Measurements from ENCODE around the gene MATR3. TPM values are rescaled to one million over a fixed set of nuclear protein-coding genes. Genes with fewer than 3 reads are reported as not detected.
A peak's percentile ranks its signal among the peaks of the same experiment; 100 is the strongest.

The MATR3 gene
- total RNA-seq, 2 experiments from 2014 or later: 168 to 222 TPM

GRCh38 chr5:139293202-139293506 is 386 bp upstream of the MATR3 start:
- H3K4me3 Mint-ChIP-seq: peak overlapping the region; percentile 98
- CTCF ChIA-PET: interaction anchor here (1.1 to 2.1 kb wide), 7 partner anchors 10 to 98 kb away, joined by 3 to 6 read pairs (median 4); no protein-coding TSS in a partner anchor
- no peaks in the 10 kb centered on the region for H3K27me3 Mint-ChIP-seq
- DNase-seq: no peak
- H3K27ac Mint-ChIP-seq: peak overlapping the region; percentile 99
- H3K36me3 Mint-ChIP-seq (ENCODE audit: low read depth): peaks cover 14% of the 10 kb centered on the region
- POLR2A ChIA-PET: interaction anchor here (0.5 to 1.5 kb wide), 6 partner anchors 48 to 828 kb away, joined by 3 to 10 read pairs (median 3); partner anchors contain the start of genes EGR1 and PAIP2
- H3K9me3 Mint-ChIP-seq: no peaks in the 10 kb centered on the region
- H3K4me1 Mint-ChIP-seq: peaks cover 37% of the 10 kb centered on the region

GRCh38 chr5:139294374-139295165 is 1.0 kb downstream of the MATR3 start:
- Mint-ChIP-seq H3K9me3 (no peaks in the 10 kb centered on the region), H3K4me3 (peak overlapping the region; percentile 98), H3K27ac (peak overlapping the region; percentile 99), H3K27me3 (no peaks in the 10 kb centered on the region), H3K4me1 (peaks cover 47% of the 10 kb centered on the region), H3K36me3 (ENCODE audit: low read depth) (peaks cover 15% of the 10 kb centered on the region)
- peak; percentile 71 for DNase-seq
- CTCF ChIA-PET: interaction anchor here (0.9 to 2.1 kb wide), 8 partner anchors 18 to 1116 kb away, joined by 3 to 6 read pairs (median 4); partner anchors contain the start of gene KIF20A
- POLR2A ChIA-PET: interaction anchor here (0.6 to 1.5 kb wide), 3 partner anchors 9 to 1356 kb away, joined by 3 to 4 read pairs (median 3); no protein-coding TSS in a partner anchor

GRCh38 chr5:139295346-139296057 is 2.0 kb downstream of the MATR3 start:
- H3K27ac Mint-ChIP-seq: peak overlapping the region; percentile 99
- H3K36me3 Mint-ChIP-seq (ENCODE audit: low read depth): peaks cover 17% of the 10 kb centered on the region
- H3K4me3 Mint-ChIP-seq: peak overlapping the region; percentile 98
- H3K27me3 Mint-ChIP-seq: no peaks in the 10 kb centered on the region
- CTCF ChIA-PET: interaction anchor here (1.4 kb wide), 1 partner anchor 23 kb away, joined by 3 read pairs; no protein-coding TSS in a partner anchor
- POLR2A ChIA-PET: no interaction called here
- H3K9me3 Mint-ChIP-seq: no peaks in the 10 kb centered on the region
- H3K4me1 Mint-ChIP-seq: peaks cover 54% of the 10 kb centered on the region
- no peak for DNase-seq

- no peaks in the 10 kb centered on the region for H3K27me3 Mint-ChIP-seq
- ChIA-PET CTCF (interaction anchor here (0.6 to 1.9 kb wide), 3 partner anchors 23 to 46 kb away, joined by 3 to 9 read pairs (median 7); partner anchors contain the start of gene PAIP2), POLR2A (no interaction called here)
- peaks cover 58% of the 10 kb centered on the region for H3K4me1 Mint-ChIP-seq
- peaks cover 17% of the 10 kb centered on the region for H3K36me3 Mint-ChIP-seq (ENCODE audit: low read depth)
- DNase-seq: no peak
- peak overlapping the region; percentile 42 for H3K27ac Mint-ChIP-seq
- no peaks in the 10 kb centered on the region for H3K9me3 Mint-ChIP-seq
- peak overlapping the region; percentile 11 for H3K4me3 Mint-ChIP-seq
These were observed 2.7 kb downstream of the MATR3 start for GRCh38 chr5:139296198-139296597.

- DNase-seq: no peak
- peak overlapping the region; percentile 42 for H3K4me3 Mint-ChIP-seq
- ChIA-PET POLR2A (no interaction called here), CTCF (interaction anchor here (0.6 to 1.9 kb wide), 2 partner anchors 30 to 45 kb away, joined by 7 to 9 read pairs; partner anchors contain the start of gene PAIP2)
- H3K9me3 Mint-ChIP-seq: no peaks in the 10 kb centered on the region
- H3K27me3 Mint-ChIP-seq: no peaks in the 10 kb centered on the region
- no peak overlapping the region for H3K27ac Mint-ChIP-seq
- peaks cover 23% of the 10 kb centered on the region for H3K36me3 Mint-ChIP-seq (ENCODE audit: low read depth)
- H3K4me1 Mint-ChIP-seq: peaks cover 64% of the 10 kb centered on the region
These were observed 3.4 kb downstream of the MATR3 start for GRCh38 chr5:139296862-139297326.

GRCh38 chr5:139297439-139298133 is 4.0 kb downstream of the MATR3 start:
- POLR2A ChIA-PET: no interaction called here

GRCh38 chr5:139298242-139298641 is 4.7 kb downstream of the MATR3 start:
- DNase-seq: no peak
- ChIA-PET POLR2A (no interaction called here), CTCF (no interaction called here)
- Mint-ChIP-seq H3K36me3 (ENCODE audit: low read depth) (peaks cover 25% of the 10 kb centered on the region), H3K4me3 (peak overlapping the region; percentile 21), H3K27me3 (no peaks in the 10 kb centered on the region), H3K9me3 (no peaks in the 10 kb centered on the region), H3K4me1 (peaks cover 73% of the 10 kb centered on the region), H3K27ac (peak overlapping the region; percentile 26)

More at GRCh38 chr5:139297439-139298133, 4.0 kb downstream of the MATR3 start:
- Mint-ChIP-seq H3K27ac (no peak overlapping the region), H3K9me3 (no peaks in the 10 kb centered on the region), H3K36me3 (ENCODE audit: low read depth) (peaks cover 25% of the 10 kb centered on the region), H3K27me3 (no peaks in the 10 kb centered on the region), H3K4me3 (no peak overlapping the region), H3K4me1 (peaks cover 68% of the 10 kb centered on the region)
- CTCF ChIA-PET: interaction anchor here (1.9 kb wide), 1 partner anchor 44 kb away, joined by 9 read pairs; the partner anchor contains the start of gene PAIP2
- DNase-seq: no peak

- H3K27me3 Mint-ChIP-seq: no peaks in the 10 kb centered on the region
- peaks cover 21% of the 10 kb centered on the region for H3K36me3 Mint-ChIP-seq (ENCODE audit: low read depth)
- DNase-seq: no peak
- ChIA-PET CTCF (interaction anchor here (0.7 to 2.2 kb wide), 2 partner anchors 33 to 51 kb away, joined by 5 to 8 read pairs; no protein-coding TSS in a partner anchor), POLR2A (no interaction called here)
- no peak overlapping the region for H3K4me3 Mint-ChIP-seq
- peak overlapping the region; percentile 67 for H3K27ac Mint-ChIP-seq
- H3K4me1 Mint-ChIP-seq: peaks cover 83% of the 10 kb centered on the region
- no peaks in the 10 kb centered on the region for H3K9me3 Mint-ChIP-seq
These were observed 5.9 kb downstream of the MATR3 start for GRCh38 chr5:139299486-139299885.

- Mint-ChIP-seq H3K4me1 (peaks cover 84% of the 10 kb centered on the region), H3K36me3 (ENCODE audit: low read depth) (peaks cover 10% of the 10 kb centered on the region), H3K4me3 (no peak overlapping the region), H3K9me3 (no peaks in the 10 kb centered on the region), H3K27ac (no peak overlapping the region), H3K27me3 (no peaks in the 10 kb centered on the region)
- POLR2A ChIA-PET: no interaction called here
- CTCF ChIA-PET: no interaction called here
- no peak for DNase-seq
These were observed 8.4 kb downstream of the MATR3 start for GRCh38 chr5:139301808-139302499.

- no peak overlapping the region for H3K4me3 Mint-ChIP-seq
- peaks cover 77% of the 10 kb centered on the region for H3K4me1 Mint-ChIP-seq
- ChIA-PET CTCF (interaction anchor here (0.7 to 4.8 kb wide), 5 partner anchors 8 to 708 kb away, joined by 3 to 28 read pairs (median 3); partner anchors contain the start of gene PAIP2), POLR2A (interaction anchor here (0.6 to 1.6 kb wide), 2 partner anchors 10 to 38 kb away, joined by 4 to 6 read pairs; no protein-coding TSS in a partner anchor)
- H3K27ac Mint-ChIP-seq: no peak overlapping the region
- no peaks in the 10 kb centered on the region for H3K27me3 Mint-ChIP-seq
- H3K9me3 Mint-ChIP-seq: no peaks in the 10 kb centered on the region
- DNase-seq: no peak
- H3K36me3 Mint-ChIP-seq (ENCODE audit: low read depth): peaks cover 27% of the 10 kb centered on the region
These were observed 11.1 kb downstream of the MATR3 start for GRCh38 chr5:139304391-139305324.

GRCh38 chr5:139306197-139306596 is 12.7 kb downstream of the MATR3 start:
- Mint-ChIP-seq H3K27me3 (no peaks in the 10 kb centered on the region), H3K36me3 (ENCODE audit: low read depth) (peaks cover 26% of the 10 kb centered on the region), H3K4me1 (peaks cover 78% of the 10 kb centered on the region), H3K4me3 (no peak overlapping the region), H3K9me3 (no peaks in the 10 kb centered on the region), H3K27ac (peak overlapping the region; percentile 10)
- ChIA-PET POLR2A (no interaction called here), CTCF (interaction anchor here (0.7 to 4.8 kb wide), 2 partner anchors 35 to 731 kb away, joined by 4 to 28 read pairs; partner anchors contain the start of genes HSPA9 and PAIP2)
- no peak for DNase-seq

Data from activated CD4-positive, alpha-beta T cell treated with anti-CD3 and anti-CD28 coated beads, Interleukin-2, amount 10 ng/mL, durations not matched to agents 7 days and 5 days (primary cell).